COLO668 (cell line): Measurements from ENCODE around the gene ART5.

Experiments
- DNase-seq: peaks from one replicate; lab custom pipeline; 2025; ENCODE audit not compliant: unreplicated experiment; lab: John Stamatoyannopoulos, UW

ART5 gene

GRCh38 chr11:3641701-3642070 lies at the start of gene ART5:
Gene ART5, minus strand, starts transcription at chr11:3641992. Its CDS starts 130 bp downstream, at chr11:3641862.
- no peak for DNase-seq

- no peak for DNase-seq
Measured at GRCh38 chr11:3686751-3687150, 45.0 kb upstream of the ART5 start.

- no peak for DNase-seq
Measured at GRCh38 chr11:3685923-3686322, 44.1 kb upstream of the ART5 start.

- no peak for DNase-seq
Measured at GRCh38 chr11:3684819-3685172, 43.0 kb upstream of the ART5 start.

- DNase-seq: no peak
Measured at GRCh38 chr11:3684129-3684818, 42.5 kb upstream of the ART5 start.

- DNase-seq: no peak
Measured at GRCh38 chr11:3683039-3683438, 41.2 kb upstream of the ART5 start.

- no peak for DNase-seq
Measured at GRCh38 chr11:3679077-3679476, 37.3 kb upstream of the ART5 start.

GRCh38 chr11:3675971-3676370 lies 34.2 kb upstream of the ART5 start:
- DNase-seq: no peak

GRCh38 chr11:3674189-3674588 lies 32.4 kb upstream of the ART5 start:
- DNase-seq: no peak

- no peak for DNase-seq
Measured at GRCh38 chr11:3671334-3672254, 29.8 kb upstream of the ART5 start, which contains the start of gene CHRNA10. Gene CHRNA10, minus strand, starts transcription at chr11:3671384. Its CDS starts 72 bp downstream, at chr11:3671312.

- no peak for DNase-seq
Measured at GRCh38 chr11:3669742-3670183, 28.0 kb upstream of the ART5 start.

GRCh38 chr11:3669128-3669527 lies 27.3 kb upstream of the ART5 start:
- DNase-seq: no peak

GRCh38 chr11:3667149-3668035 lies 25.6 kb upstream of the ART5 start:
- DNase-seq: no peak

- no peak for DNase-seq
Measured at GRCh38 chr11:3666023-3666530, 24.3 kb upstream of the ART5 start.

GRCh38 chr11:3665336-3666022 lies 23.7 kb upstream of the ART5 start:
- no peak for DNase-seq

GRCh38 chr11:3664032-3664630 lies 22.3 kb upstream of the ART5 start:
- DNase-seq: no peak

GRCh38 chr11:3662856-3663255 lies 21.1 kb upstream of the ART5 start:
- DNase-seq: no peak

GRCh38 chr11:3660960-3661359 lies 19.2 kb upstream of the ART5 start:
- DNase-seq: no peak

GRCh38 chr11:3659595-3660515 lies 18.1 kb upstream of the ART5 start:
- DNase-seq: peak; percentile 37
